Fibroblast of lung (primary cell): Measurements from ENCODE around the gene GRIN1.

ENCODE experiments used
- CTCF ChIP-seq, 2 donors: IDR thresholded peaks in 1 of 2; conservative IDR thresholded peaks in 1 of 2; 1 replicate in 1 of 2; 2 replicates in 1 of 2; pipeline ENCODE4 v1.5.1; 2011 to 2012; ENCODE audit warnings: low read length in 2 of 2, control low read depth in 1 of 2, inconsistent platforms in 1 of 2, low read depth in 1 of 2, mild to moderate bottlenecking in 1 of 2
- EZH2 ChIP-seq: IDR thresholded peaks from 2 replicates; pipeline ENCODE4 v1.5.1; 2012; ENCODE audit warnings: low read length, control low read depth, mild to moderate bottlenecking; ENCODE audit errors: missing control alignments

GRCh38 chr9:137166380-137167229 is 27.7 kb downstream of the GRIN1 start:
- peak; percentile 77 for TF ChIP-seq EZH2
- TF ChIP-seq CTCF (conservative IDR thresholded peaks at IDR 0.05 in 1 of 2, IDR thresholded peaks at IDR 0.05 in 1 of 2; ENCODE audit: low read depth in 1 of 2, low read length in 2 of 2) = no peak
